ENCODE results near the gene MAP3K4. TPM values are rescaled to one million over a fixed set of nuclear protein-coding genes. Genes with fewer than 3 reads are reported as not detected.
"Not testable (repeated sequence)": the region's sequence is repeated elsewhere in the genome, so short reads cannot be mapped to it uniquely, and the experiment has no call there.

MAP3K4 gene
- total and polyA plus RNA-seq, 12 donors: 11.9 to 37.0 (median 18.8) TPM

DNA sequence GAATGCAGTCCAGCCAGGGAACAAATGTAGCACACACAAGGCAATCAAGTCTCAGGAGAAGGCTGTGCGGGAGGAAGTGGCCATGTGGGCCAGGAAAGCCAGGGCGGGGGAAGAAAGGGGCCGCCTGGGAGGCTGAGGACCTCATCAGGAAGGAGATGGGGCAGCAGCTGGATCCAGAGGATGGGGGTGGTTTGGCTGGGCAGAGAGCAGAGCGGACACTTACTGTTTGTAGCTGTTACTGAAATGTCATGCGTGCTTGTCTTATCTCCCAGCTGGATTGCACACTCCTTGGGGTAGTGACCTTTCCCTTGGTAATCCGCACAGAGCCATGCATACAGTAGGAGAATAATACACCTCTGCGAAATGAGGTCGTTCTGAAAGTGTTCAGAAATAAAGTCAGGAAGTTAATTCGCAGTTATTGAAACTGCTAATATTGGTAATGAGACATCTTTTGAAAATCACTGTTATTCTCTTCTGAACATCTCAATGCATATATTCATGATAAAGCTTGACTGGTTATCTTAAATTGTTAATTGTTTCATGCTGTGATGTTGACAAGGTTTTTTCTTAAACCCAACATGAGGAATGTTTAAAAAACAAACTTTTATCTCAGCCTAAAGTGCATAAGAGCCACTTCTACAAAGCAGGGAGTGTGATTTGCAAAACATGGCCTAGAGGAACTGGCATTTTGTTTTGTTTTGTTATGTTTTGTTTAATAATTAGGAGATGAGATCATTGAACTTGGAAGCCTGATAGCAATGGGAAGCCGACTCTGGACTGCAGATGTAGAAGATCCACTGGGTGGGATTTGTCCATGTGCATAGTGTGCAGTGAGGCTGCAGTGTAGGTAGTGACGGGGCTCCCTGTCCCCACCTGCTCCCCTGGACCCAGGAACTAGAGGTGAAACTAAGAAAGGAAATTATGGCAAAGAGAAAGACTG is 18.0 kb upstream of the MAP3K4 start:
- no peak for TF ChIP-seq POLR2A (IDR thresholded peaks at IDR 0.05)
- TF ChIP-seq, protein P1, sequence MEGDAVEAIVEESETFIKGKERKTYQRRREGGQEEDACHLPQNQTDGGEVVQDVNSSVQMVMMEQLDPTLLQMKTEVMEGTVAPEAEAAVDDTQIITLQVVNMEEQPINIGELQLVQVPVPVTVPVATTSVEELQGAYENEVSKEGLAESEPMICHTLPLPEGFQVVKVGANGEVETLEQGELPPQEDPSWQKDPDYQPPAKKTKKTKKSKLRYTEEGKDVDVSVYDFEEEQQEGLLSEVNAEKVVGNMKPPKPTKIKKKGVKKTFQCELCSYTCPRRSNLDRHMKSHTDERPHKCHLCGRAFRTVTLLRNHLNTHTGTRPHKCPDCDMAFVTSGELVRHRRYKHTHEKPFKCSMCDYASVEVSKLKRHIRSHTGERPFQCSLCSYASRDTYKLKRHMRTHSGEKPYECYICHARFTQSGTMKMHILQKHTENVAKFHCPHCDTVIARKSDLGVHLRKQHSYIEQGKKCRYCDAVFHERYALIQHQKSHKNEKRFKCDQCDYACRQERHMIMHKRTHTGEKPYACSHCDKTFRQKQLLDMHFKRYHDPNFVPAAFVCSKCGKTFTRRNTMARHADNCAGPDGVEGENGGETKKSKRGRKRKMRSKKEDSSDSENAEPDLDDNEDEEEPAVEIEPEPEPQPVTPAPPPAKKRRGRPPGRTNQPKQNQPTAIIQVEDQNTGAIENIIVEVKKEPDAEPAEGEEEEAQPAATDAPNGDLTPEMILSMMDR (IDR thresholded peaks at IDR 0.05): no peak
- H3K4me3 ChIP-seq: no peak overlapping the region
- no peaks in the 10 kb centered on the region for H3K36me3 ChIP-seq (replicated peaks in 1 of 2)
- H3K27me3 ChIP-seq: no peaks in the 10 kb centered on the region
- H3K27ac ChIP-seq: peak overlapping the region in 2 of 5 donors; percentile 9 to 70
- 67 to 78% (median 73%) methylated on average over 11 of the region's 11 CpGs for WGBS, 4 donors
- H3K9me3 ChIP-seq (replicated peaks in 1 of 3): no peaks in the 10 kb centered on the region
- DNase-seq: peak in 1 of 7 donors; percentile 20
- intact Hi-C loops (cut with DNase I): no loop called here
- peaks cover 0 to 21% of the 10 kb centered on the region in 2 donors for H3K4me1 ChIP-seq (replicated peaks in 1 of 2)

DNA sequence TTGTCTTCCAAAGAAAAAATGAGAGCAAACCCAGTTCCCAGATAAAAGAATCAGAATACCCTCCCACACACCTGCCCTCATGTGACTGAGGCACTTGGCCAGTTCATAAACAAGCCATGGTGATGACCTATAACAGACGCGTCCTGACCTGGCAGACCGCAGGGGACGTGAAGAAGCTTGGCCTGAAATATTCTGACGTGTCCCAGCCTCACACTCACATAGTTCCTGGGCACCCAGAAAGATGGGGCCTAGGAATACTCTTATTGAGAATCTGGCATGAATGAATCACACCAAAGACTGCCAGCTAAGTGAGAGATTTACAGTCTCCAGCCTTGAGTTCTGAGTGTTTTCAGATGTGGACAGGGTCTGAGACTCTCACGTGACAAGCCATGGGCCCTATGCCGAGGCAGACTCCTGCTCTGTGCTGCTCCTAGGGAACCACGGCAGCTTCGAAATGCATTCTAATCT is 17.2 kb upstream of the MAP3K4 start:
- H3K4me3 ChIP-seq: no peak overlapping the region
- no peaks in the 10 kb centered on the region for H3K36me3 ChIP-seq (replicated peaks in 1 of 2)
- intact Hi-C loops (cut with DNase I): no loop called here
- H3K9me3 ChIP-seq (replicated peaks in 1 of 3): no peaks in the 10 kb centered on the region
- TF ChIP-seq, protein P1 (IDR thresholded peaks at IDR 0.05): no peak
- TF ChIP-seq POLR2A (IDR thresholded peaks at IDR 0.05): no peak
- 27 to 64% (median 37%) methylated on average over 9 of the region's 9 CpGs for WGBS, 4 donors
- peaks cover 0 to 25% of the 10 kb centered on the region in 2 donors for H3K4me1 ChIP-seq (replicated peaks in 1 of 2)
- peak; percentile 43 to 86 (median 75) for DNase-seq
- peak overlapping the region in 2 of 5 donors; percentile 9 to 70 for H3K27ac ChIP-seq
- H3K27me3 ChIP-seq: no peaks in the 10 kb centered on the region

DNA sequence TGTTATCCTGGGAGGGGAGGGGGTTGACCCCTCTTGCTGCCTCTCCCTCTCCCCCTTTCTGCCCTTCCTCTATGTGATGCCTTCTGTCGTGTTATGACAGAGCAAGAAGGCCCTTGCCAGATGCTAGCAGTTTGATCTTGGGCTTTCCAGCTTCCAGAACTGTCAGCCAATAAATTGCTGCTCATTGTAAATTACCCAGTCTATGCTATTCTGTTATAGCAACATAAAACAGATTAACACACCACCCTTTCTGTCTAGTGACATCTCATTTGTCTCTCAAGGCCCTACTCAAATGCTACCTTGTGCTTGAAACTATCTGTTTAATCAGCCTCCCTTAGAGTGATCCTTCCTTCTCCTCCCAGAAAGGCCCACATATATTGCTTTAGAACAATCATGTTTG is 16.4 kb upstream of the MAP3K4 start:
- peaks cover 0 to 25% of the 10 kb centered on the region in 2 donors for H3K4me1 ChIP-seq (replicated peaks in 1 of 2)
- H3K36me3 ChIP-seq (replicated peaks in 1 of 2): no peaks in the 10 kb centered on the region
- no peaks in the 10 kb centered on the region for H3K27me3 ChIP-seq
- no peak overlapping the region for H3K27ac ChIP-seq
- intact Hi-C loops (cut with DNase I): no loop called here
- TF ChIP-seq, protein P1 (IDR thresholded peaks at IDR 0.05): no peak
- no peak for TF ChIP-seq POLR2A (IDR thresholded peaks at IDR 0.05)
- no peak for DNase-seq
- H3K4me3 ChIP-seq: no peak overlapping the region
- WGBS, 4 donors: 50 to 92% (median 83%) methylated on average over 1 of the region's 1 CpG
- no peaks in the 10 kb centered on the region for H3K9me3 ChIP-seq (replicated peaks in 1 of 3)

DNA sequence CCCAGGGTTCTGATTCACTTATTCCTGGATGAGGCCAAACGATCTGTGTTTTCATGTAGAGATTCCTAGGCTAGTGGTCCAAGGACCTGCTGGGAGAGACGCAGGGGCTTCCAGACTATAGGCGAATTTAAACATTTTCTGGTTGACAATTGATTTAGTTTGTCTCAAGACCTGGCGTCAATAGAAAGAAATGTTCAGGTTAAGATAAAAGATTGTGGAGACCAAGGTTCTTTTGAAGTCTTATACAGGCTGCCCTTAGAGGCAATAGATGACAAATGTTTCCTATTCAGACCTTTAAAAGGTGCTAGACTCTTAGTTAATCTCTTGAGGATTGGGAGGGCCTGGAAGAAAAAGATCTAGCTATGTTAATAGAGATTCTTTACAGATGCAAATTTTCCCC is 15.6 kb upstream of the MAP3K4 start:
- H3K27ac ChIP-seq; H3K9me3 ChIP-seq (replicated peaks in 1 of 3); H3K4me3 ChIP-seq; H3K36me3 ChIP-seq (replicated peaks in 1 of 2); intact Hi-C loops (cut with DNase I); DNase-seq; H3K27me3 ChIP-seq: not testable (repeated sequence)
- peaks cover 0 to 25% of the 10 kb centered on the region in 2 donors for H3K4me1 ChIP-seq (replicated peaks in 1 of 2)
- 88 to 92% (median 91%) methylated on average over 4 of the region's 4 CpGs for WGBS, 4 donors
